Fibroblast of peridontal ligament (primary cell): ENCODE results near the gene SHANK3.
"Not testable (repeated sequence)": the region's sequence is repeated elsewhere in the genome, so short reads cannot be mapped to it uniquely, and the experiment has no call there.

Experiments used
- DNase-seq: peaks from one replicate; pipeline ENCODE4 v3.0.0-alpha.2; 2010; ENCODE audit errors: extremely low read depth

SHANK3 gene

GRCh38 chr22:50672471-50673230 is at the start of gene SHANK3:
Gene SHANK3 (plus strand): TSS chr22:50672823.
- no peak for DNase-seq

- no peak for DNase-seq
Measured at GRCh38 chr22:50624347-50625130, 48.1 kb upstream of the SHANK3 start.

- DNase-seq: no peak
Measured at GRCh38 chr22:50625131-50625567, 47.5 kb upstream of the SHANK3 start.

GRCh38 chr22:50625568-50626313 is 46.9 kb upstream of the SHANK3 start:
- DNase-seq: no peak

- no peak for DNase-seq
Measured at GRCh38 chr22:50626314-50626849, 46.2 kb upstream of the SHANK3 start.

GRCh38 chr22:50626850-50627641 is 45.6 kb upstream of the SHANK3 start:
- no peak for DNase-seq

GRCh38 chr22:50627642-50628542 is 44.7 kb upstream of the SHANK3 start, which contains the start of gene ARSA:
Gene ARSA (minus strand): TSS chr22:50628152. CDS start chr22:50627779, 373 bp downstream.
- peak; percentile 73 for DNase-seq

GRCh38 chr22:50628543-50629134 is 44.0 kb upstream of the SHANK3 start:
- DNase-seq: no peak

- peak; percentile 10 for DNase-seq
Measured at GRCh38 chr22:50630376-50630775, 42.2 kb upstream of the SHANK3 start.

GRCh38 chr22:50633086-50633485 is 39.5 kb upstream of the SHANK3 start:
- DNase-seq: no peak

- no peak for DNase-seq
Measured at GRCh38 chr22:50633771-50634170, 38.9 kb upstream of the SHANK3 start.

- DNase-seq: no peak
Measured at GRCh38 chr22:50635591-50635990, 37.0 kb upstream of the SHANK3 start.

GRCh38 chr22:50640296-50640695 is 32.3 kb upstream of the SHANK3 start:
- DNase-seq: not testable (repeated sequence)

- no peak for DNase-seq
Measured at GRCh38 chr22:50640857-50641647, 31.6 kb upstream of the SHANK3 start.

GRCh38 chr22:50641696-50642607 is 30.7 kb upstream of the SHANK3 start:
- DNase-seq: peak; percentile 29

- DNase-seq: not testable (repeated sequence)
Measured at GRCh38 chr22:50643021-50643820, 29.4 kb upstream of the SHANK3 start.

GRCh38 chr22:50643821-50644101 is 28.9 kb upstream of the SHANK3 start:
- DNase-seq: not testable (repeated sequence)
